ENCODE data around the gene NAB2.

- TF ChIP-seq EZH2phosphoT487 (IDR thresholded peaks at IDR 0.05; ENCODE audit: insufficient read depth, low read depth) (no peak), EZH2 (IDR thresholded peaks at IDR 0.05; ENCODE audit: insufficient read depth, poor library complexity, severe bottlenecking) (no peak)
Measured at GRCh38 chr12:57046086-57046791, 42.7 kb upstream of the NAB2 start.

Measured in GM23248 (cell line).